ENCODE results near the gene GLIPR1.
A peak's percentile ranks its signal among the peaks of the same experiment; 100 is the strongest.

Gene GLIPR1

GRCh38 chr12:75548879-75549278 lies 68.3 kb downstream of the GLIPR1 start:
- no peak for DNase-seq
- in situ Hi-C loops (cut with HindIII; ENCODE audit: low pct_ligation_motif_present, low pct_unique_long_range_greater_than_20kb, low sequenced_read_pairs): loop anchor here (25.0 kb wide), 1 partner anchor 488 kb away; the partner anchor contains the start of gene PHLDA1

GRCh38 chr12:75549989-75550388 lies 69.4 kb downstream of the GLIPR1 start:
- no peak for DNase-seq
- in situ Hi-C loops (cut with HindIII; ENCODE audit: low pct_ligation_motif_present, low pct_unique_long_range_greater_than_20kb, low sequenced_read_pairs): loop anchor here (25.0 kb wide), 1 partner anchor 487 kb away; the partner anchor contains the start of gene PHLDA1

GRCh38 chr12:75550401-75551240 lies 70.1 kb downstream of the GLIPR1 start:
- no peak for DNase-seq
- in situ Hi-C loops (cut with HindIII; ENCODE audit: low pct_ligation_motif_present, low pct_unique_long_range_greater_than_20kb, low sequenced_read_pairs): no loop called here

- in situ Hi-C loops (cut with HindIII; ENCODE audit: low pct_ligation_motif_present, low pct_unique_long_range_greater_than_20kb, low sequenced_read_pairs): no loop called here
- DNase-seq: no peak
Measured at GRCh38 chr12:75551477-75551876, 70.9 kb downstream of the GLIPR1 start.

- DNase-seq: peak; percentile 15
- in situ Hi-C loops (cut with HindIII; ENCODE audit: low pct_ligation_motif_present, low pct_unique_long_range_greater_than_20kb, low sequenced_read_pairs): no loop called here
Measured at GRCh38 chr12:75553398-75553797, 72.8 kb downstream of the GLIPR1 start.

Data from ACHN (cell line).